ENCODE results near the gene CLEC1B. TPM values are rescaled to one million over a fixed set of nuclear protein-coding genes. Genes with fewer than 3 reads are reported as not detected.

Gene CLEC1B
- total and polyA plus RNA-seq, 9 of the 15 experiments (the other 6 are each of a cell fraction or from before 2014, with no cell fraction given) = not detected

DNA sequence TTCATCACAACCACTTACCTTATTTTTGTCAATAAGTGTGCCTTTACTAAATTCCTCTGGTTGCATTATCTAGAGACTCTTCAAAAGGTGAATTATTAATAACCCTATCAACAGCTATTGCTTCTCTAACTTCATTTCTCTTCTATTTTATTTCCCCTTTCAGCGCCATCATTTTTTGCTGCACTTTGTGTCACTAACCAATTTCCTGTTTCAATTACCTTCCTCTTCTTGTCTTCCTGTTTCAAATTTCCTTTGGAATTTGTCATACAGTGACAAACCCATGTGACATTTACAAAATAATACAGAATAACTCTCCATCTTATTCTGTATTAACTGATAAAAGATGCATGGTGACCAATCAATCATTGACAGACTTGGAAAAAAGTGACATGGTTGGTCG lies 54.5 kb downstream of the CLEC1B start:
- CTCF ChIA-PET (ENCODE audit: low intra/inter-chr PET ratio) = no interaction called here
- no peak overlapping the region for H3K27ac ChIP-seq (ENCODE audit: extremely low read depth, low read depth, low read length)

More for the DNA sequence above, 54.5 kb downstream of the CLEC1B start:
- no peaks in the 10 kb centered on the region for H3K79me2 ChIP-seq (ENCODE audit: control insufficient read depth, insufficient read depth, low read length)
- peaks cover 3 to 11% of the 10 kb centered on the region in 2 experiments for H3K27me3 ChIP-seq (ENCODE audit: control insufficient read depth in 2 of 2, insufficient read depth in 2 of 2, low read length in 2 of 2)
- POLR2A ChIA-PET = no interaction called here
- BruUV-seq (replicated peaks) = no TSS peak
- H3K9me1 ChIP-seq (ENCODE audit: control insufficient read depth, insufficient read depth, low read length) = no peaks in the 10 kb centered on the region
- no peak overlapping the region for H3K9ac ChIP-seq (ENCODE audit: insufficient read depth in 1 of 2, low read depth in 2 of 2, low read length in 2 of 2)
- intact Hi-C loops (cut with micrococcal nuclease) = no loop called here
- H4K20me1 ChIP-seq (replicated peaks; ENCODE audit: control insufficient read depth, insufficient read depth, low read length) = no peaks in the 10 kb centered on the region
- TF ChIP-seq, protein P1, sequence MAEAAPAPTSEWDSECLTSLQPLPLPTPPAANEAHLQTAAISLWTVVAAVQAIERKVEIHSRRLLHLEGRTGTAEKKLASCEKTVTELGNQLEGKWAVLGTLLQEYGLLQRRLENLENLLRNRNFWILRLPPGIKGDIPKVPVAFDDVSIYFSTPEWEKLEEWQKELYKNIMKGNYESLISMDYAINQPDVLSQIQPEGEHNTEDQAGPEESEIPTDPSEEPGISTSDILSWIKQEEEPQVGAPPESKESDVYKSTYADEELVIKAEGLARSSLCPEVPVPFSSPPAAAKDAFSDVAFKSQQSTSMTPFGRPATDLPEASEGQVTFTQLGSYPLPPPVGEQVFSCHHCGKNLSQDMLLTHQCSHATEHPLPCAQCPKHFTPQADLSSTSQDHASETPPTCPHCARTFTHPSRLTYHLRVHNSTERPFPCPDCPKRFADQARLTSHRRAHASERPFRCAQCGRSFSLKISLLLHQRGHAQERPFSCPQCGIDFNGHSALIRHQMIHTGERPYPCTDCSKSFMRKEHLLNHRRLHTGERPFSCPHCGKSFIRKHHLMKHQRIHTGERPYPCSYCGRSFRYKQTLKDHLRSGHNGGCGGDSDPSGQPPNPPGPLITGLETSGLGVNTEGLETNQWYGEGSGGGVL (CRISPR knock-in tag; IDR thresholded peaks at IDR 0.05) = no peak
- TF ChIP-seq THRAP3 (IDR thresholded peaks at IDR 0.05; ENCODE audit: borderline replicate concordance) (no peak), BRD4 (IDR thresholded peaks at IDR 0.05) (no peak), CBX5 (IDR thresholded peaks at IDR 0.05; ENCODE audit: borderline replicate concordance, low read depth) (no peak), GABPB1 (CRISPR knock-in tag; IDR thresholded peaks at IDR 0.05) (no peak), SMAD1 (IDR thresholded peaks at IDR 0.05; ENCODE audit: low read depth, low read length, partially characterized antibody) (no peak), ZNF586 (CRISPR knock-in tag; conservative IDR thresholded peaks at IDR 0.05) (no peak), DIDO1 (tag; IDR thresholded peaks at IDR 0.05; ENCODE audit: low read depth) (no peak), PTBP1 (IDR thresholded peaks at IDR 0.05; ENCODE audit: low read depth, low read length) (no peak), RBFOX2 (IDR thresholded peaks at IDR 0.05; ENCODE audit: low read depth, low read length) (no peak), RCOR1 (IDR thresholded peaks at IDR 0.05; ENCODE audit: borderline replicate concordance in 1 of 2, low read depth in 2 of 2, low read length in 2 of 2) (no peak), ZNF140 (CRISPR knock-in tag; IDR thresholded peaks at IDR 0.05) (no peak), EZH2 (IDR thresholded peaks at IDR 0.05; ENCODE audit: borderline replicate concordance, low read depth, low read length) (no peak), ZNF507 (tag; conservative IDR thresholded peaks at IDR 0.05) (no peak)
- TF ChIP-seq, protein P2, sequence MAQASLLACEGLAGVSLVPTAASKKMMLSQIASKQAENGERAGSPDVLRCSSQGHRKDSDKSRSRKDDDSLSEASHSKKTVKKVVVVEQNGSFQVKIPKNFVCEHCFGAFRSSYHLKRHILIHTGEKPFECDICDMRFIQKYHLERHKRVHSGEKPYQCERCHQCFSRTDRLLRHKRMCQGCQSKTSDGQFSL (CRISPR knock-in tag; IDR thresholded peaks at IDR 0.05) = no peak
- TF ChIP-seq, protein P2 (tag; IDR thresholded peaks at IDR 0.05) = no peak
- TF ChIP-seq, protein P3, sequence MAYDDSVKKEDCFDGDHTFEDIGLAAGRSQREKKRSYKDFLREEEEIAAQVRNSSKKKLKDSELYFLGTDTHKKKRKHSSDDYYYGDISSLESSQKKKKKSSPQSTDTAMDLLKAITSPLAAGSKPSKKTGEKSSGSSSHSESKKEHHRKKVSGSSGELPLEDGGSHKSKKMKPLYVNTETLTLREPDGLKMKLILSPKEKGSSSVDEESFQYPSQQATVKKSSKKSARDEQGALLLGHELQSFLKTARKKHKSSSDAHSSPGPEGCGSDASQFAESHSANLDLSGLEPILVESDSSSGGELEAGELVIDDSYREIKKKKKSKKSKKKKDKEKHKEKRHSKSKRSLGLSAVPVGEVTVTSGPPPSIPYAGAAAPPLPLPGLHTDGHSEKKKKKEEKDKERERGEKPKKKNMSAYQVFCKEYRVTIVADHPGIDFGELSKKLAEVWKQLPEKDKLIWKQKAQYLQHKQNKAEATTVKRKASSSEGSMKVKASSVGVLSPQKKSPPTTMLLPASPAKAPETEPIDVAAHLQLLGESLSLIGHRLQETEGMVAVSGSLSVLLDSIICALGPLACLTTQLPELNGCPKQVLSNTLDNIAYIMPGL (CRISPR knock-in tag; IDR thresholded peaks at IDR 0.05) = no peak
- H3K9me3 ChIP-seq (replicated peaks; ENCODE audit: control insufficient read depth, insufficient read depth, low read depth, low read length) = no peaks in the 10 kb centered on the region
- FAIRE-seq (no peak), ATAC-seq (no peak), DNase-seq (ENCODE audit: extremely low read depth in 1 of 4, low spot score in 3 of 4) (no peak)
- no peak overlapping the region for H2AFZ ChIP-seq (ENCODE audit: low read depth, low read length)
- WGBS (ENCODE audit: insufficient coverage, low coverage, missing lambda C conversion rate) = 0% methylated on average over 2 of the region's 2 CpGs
- no peaks in the 10 kb centered on the region for H3K36me3 ChIP-seq (ENCODE audit: control insufficient read depth, insufficient read depth, low read length)
- in situ Hi-C loops (cut with MboI) = no loop called here
- H3K4me1 ChIP-seq (replicated peaks in 1 of 2; ENCODE audit: control insufficient read depth in 2 of 2, insufficient read depth in 2 of 2, low read length in 2 of 2) = peaks cover 0 to 4% of the 10 kb centered on the region in 2 experiments; a peak in 2 of 5 replicates
- H3K4me3 ChIP-seq = no peak overlapping the region
- H3K4me2 ChIP-seq (ENCODE audit: insufficient read depth, low read length) = no peak overlapping the region
